Measurements from ENCODE around the gene DPP3.

- TF ChIP-seq POLR2AphosphoS5 (IDR thresholded peaks at IDR 0.05; ENCODE audit: low read depth) (no peak), CTCF (IDR thresholded peaks at IDR 0.05; ENCODE audit: insufficient read depth, low read length) (no peak), REST (IDR thresholded peaks at IDR 0.05; ENCODE audit: insufficient replicate concordance, low read depth) (no peak), GABPA (IDR thresholded peaks at IDR 0.05; ENCODE audit: low read depth) (no peak)
These were observed 66.9 kb downstream of the DPP3 start for GRCh38 chr11:66546966-66547661.

Measured in HL-60 (cell line).